Measurements from ENCODE around the gene NTN3. TPM values are rescaled to one million over a fixed set of nuclear protein-coding genes. Genes with fewer than 3 reads are reported as not detected.

NTN3 gene
- 0.35 TPM in 1 of 2 replicates, not detected in the other for total RNA-seq

DNA sequence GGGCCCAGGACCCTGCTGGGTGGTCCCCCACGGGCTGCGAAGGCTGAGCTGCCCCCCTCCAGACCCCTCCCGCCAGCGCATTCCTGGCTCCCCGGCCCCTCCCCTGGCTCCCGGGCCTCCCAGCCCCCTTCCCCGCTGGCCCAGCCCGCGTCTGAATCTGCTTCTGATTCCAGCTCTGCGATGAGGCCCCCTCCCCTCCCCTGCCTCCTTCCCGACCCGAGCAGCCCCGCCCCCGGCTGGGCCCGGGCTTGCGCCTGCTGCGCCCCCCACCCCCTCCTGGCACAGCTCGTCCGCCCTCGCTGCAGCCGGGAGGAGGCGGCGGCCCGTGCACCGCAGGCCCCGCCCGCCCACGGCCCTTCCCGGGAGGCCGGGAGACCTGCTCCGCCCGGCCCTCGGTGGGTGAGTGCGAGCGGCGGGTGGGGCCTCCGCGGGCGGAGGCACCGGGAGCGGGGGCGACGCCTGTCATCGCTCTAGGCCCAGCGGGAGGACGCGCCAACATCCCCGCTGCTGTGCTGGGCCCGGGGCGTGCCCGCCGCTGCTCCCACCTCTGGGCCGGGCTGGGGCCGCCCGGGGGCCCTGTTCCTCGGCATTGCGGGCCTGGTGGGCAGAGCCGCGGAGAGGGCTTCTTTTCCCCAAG lies at the start of gene NTN3:
Gene NTN3, plus strand, starts transcription at position 282 of the 637 bp plus-strand sequence. CDS start 405 bp downstream, outside the sequence.

GRCh38 chr16:2429034-2429770 lies 41.9 kb upstream of the NTN3 start, which contains the start of gene CCNF:
CCNF (plus strand) TSS chr16:2429447; CDS start chr16:2429482, 35 bp downstream.

DNA sequence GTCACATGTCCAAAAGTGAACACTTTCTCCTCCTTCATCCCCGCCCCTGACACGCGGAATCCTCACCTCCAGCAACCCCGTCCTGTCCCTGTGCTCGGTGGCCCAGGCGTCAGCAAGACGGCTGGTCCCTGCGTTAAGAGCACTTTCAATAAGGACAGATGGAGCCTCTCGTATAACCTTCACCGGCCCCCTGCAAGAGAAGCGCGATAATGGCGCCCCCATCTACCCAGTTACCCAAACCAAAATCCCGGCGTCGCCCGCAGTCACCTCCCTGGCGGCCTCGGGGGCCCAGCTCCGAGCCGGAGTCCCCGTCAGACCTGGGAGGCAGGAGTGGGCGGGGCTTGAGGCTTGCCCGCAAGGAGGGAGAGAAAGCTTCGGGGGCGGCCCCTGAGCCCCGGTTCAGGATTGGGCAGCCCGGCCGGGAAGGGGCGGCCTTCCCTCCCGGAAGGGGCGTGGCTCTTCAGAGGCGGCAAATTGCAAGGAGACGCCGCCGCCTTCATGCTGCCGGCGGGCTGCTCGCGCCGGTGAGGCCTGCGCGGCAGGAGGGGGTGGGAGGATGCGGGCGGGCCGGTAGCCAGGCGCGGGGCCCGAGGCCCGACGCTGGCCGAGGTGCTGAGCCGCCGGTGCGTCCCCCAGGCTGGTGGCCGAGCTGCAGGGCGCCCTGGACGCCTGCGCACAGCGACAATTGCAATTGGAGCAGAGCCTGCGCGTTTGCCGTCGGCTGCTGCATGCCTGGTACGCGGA lies 11.3 kb upstream of the NTN3 start, which contains the start of gene TEDC2:
Gene TEDC2, plus strand, starts transcription at position 463 of the 744 bp plus-strand sequence. Its CDS starts 36 bp downstream, at position 499.

DNA sequence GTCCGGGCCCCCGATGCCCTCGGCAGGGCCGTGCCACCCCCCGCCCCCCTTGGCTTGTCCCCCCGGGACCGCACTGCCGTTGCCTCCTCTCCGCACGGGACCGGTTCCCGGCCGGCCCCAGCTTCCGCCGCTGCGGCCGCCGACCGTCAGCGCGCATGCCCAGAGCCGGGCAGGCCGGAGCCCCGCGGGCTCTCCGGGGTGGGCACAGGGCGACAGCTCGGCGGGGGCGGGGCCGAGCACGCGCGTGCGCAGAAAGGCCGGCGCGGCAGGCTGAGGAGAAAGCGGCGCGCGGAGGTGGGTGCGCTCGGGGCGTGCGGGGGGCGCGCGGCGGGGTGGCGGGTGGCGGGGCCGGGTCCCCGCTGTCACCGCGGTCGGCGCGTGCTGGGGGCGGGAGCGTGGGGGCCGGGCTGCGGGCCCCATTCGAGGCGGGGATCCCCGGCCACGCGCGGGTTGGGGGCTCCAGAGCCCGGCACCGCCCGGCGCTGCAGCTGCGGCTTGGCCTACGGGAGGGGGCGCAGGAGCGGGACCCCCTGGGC lies 3.8 kb downstream of the NTN3 start, which contains the start of gene TBC1D24:
Gene TBC1D24, plus strand, starts transcription at position 251 of the 536 bp plus-strand sequence. CDS start 21,022 bp downstream, outside the sequence.

DNA sequence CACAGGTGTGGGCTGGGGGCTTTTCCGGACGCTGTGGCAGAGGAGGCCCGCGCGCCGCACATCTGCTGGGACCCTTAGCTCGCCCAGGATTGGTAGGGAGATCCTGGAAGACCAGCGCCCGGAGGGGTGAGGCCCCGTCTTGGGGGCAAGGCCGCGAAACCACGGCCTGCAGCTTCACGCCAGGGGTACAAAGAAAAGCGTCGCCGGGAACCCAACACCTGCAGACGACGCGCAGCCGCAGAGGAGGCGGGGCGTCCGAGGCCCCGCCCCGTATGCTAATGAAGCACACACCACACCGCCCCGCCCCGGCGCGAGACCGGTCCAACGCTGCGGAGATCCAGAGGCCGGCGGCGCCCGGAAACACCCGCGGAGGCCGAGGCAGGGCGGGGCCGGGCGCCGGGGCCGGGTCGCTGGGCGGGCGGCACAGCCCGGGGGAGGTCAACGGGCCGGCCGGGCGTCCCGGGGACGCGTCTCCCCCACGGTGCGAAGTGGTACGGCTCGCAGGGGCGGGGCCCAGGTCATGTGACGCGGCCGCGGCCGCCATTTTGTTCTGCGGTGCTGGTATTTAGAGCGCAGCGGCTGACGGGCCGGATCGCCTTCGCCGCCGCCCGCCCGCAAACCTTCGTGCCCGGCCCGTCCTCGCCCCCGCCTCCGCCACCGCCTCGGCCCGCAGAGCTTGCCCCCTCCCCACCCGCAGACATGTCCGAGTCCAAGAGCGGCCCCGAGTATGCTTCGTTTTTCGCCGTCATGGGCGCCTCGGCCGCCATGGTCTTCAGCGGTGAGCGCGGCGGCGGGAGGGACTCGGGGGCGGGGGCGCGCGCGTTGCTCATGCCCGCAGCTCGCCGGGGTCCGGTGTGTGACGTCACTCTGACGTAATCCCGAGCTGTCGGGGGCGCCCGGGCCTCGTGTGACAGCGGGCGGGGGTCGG lies 42.6 kb downstream of the NTN3 start, which contains the start of gene ATP6V0C:
Gene ATP6V0C, plus strand, starts transcription at position 548 of the 928 bp plus-strand sequence. Its CDS starts 152 bp downstream, at position 700.

GRCh38 chr16:2520097-2520783 lies 49.1 kb downstream of the NTN3 start, which contains the start of gene AMDHD2:
AMDHD2 (plus strand) TSS chr16:2520371; CDS start chr16:2520459, 88 bp downstream.

Other genes starting within 250 kb of the NTN3 start
- gene E4F1, start 247.7 kb upstream of the NTN3 start, total RNA-seq = 24.5 and 26.2 TPM in 2 replicates
- gene DNASE1L2, start 234.9 kb upstream of the NTN3 start, total RNA-seq = 0.18 and 5.5 TPM in 2 replicates
- 51.6 and 62.3 TPM in 2 replicates for gene ECI1, start 219.7 kb upstream of the NTN3 start, total RNA-seq
- 136 and 148 TPM in 2 replicates for gene RNPS1, start 203.2 kb upstream of the NTN3 start, total RNA-seq
- gene ABCA3, start 130.6 kb upstream of the NTN3 start, total RNA-seq = 0.18 TPM in 1 of 2 replicates, not detected in the other
- gene CCNF, start 41.9 kb upstream of the NTN3 start, total RNA-seq = 23.4 and 25.2 TPM in 2 replicates
- 10.8 and 28.8 TPM in 2 replicates for gene TEDC2, start 11.2 kb upstream of the NTN3 start, total RNA-seq
- 13.8 and 15.6 TPM in 2 replicates for gene TBC1D24, start 3.8 kb downstream of the NTN3 start, total RNA-seq
- 38.3 and 48.4 TPM in 2 replicates for gene ATP6V0C, start 42.7 kb downstream of the NTN3 start, total RNA-seq
- 7.3 and 19.6 TPM in 2 replicates for gene AMDHD2, start 49.1 kb downstream of the NTN3 start, total RNA-seq
- not detected in 2 replicates for gene CEMP1, start 60.1 kb downstream of the NTN3 start, total RNA-seq
- gene PDPK1, start 66.7 kb downstream of the NTN3 start, total RNA-seq = 11.0 and 13.6 TPM in 2 replicates
- gene KCTD5, start 211.2 kb downstream of the NTN3 start, total RNA-seq = 28.9 and 31.7 TPM in 2 replicates
- 0.29 and 0.35 TPM in 2 replicates for gene PRSS27, start 248.9 kb downstream of the NTN3 start, total RNA-seq

Measured in myometrial cell (primary cell).